ENCODE results near the gene ATOH8.

ATOH8 gene

GRCh38 chr2:85773692-85774091, 19.9 kb downstream of the ATOH8 start:
- Mint-ChIP-seq H3K4me1 (no peaks in the 10 kb centered on the region), H3K36me3 (ENCODE audit: insufficient read depth) (no peaks in the 10 kb centered on the region), H3K27ac (ENCODE audit: low read depth) (peak overlapping the region; percentile 59), H3K9me3 (no peaks in the 10 kb centered on the region), H3K27me3 (peaks cover 79% of the 10 kb centered on the region), H3K4me3 (no peak overlapping the region)
- no peak for ATAC-seq (replicated peaks; ENCODE audit: extremely low read depth, poor library complexity, severe bottlenecking)
- no peak for DNase-seq (ENCODE audit: low spot score in 2 of 2)

- ATAC-seq (replicated peaks; ENCODE audit: extremely low read depth, poor library complexity, severe bottlenecking) (no peak), DNase-seq (ENCODE audit: low spot score in 2 of 2) (no peak)
- H3K36me3 Mint-ChIP-seq (ENCODE audit: insufficient read depth), result no peaks in the 10 kb centered on the region
- H3K27ac Mint-ChIP-seq (ENCODE audit: low read depth), result no peak overlapping the region
- no peak overlapping the region for H3K4me3 Mint-ChIP-seq
- H3K4me1 Mint-ChIP-seq, result no peaks in the 10 kb centered on the region
- no peaks in the 10 kb centered on the region for H3K9me3 Mint-ChIP-seq
- peaks cover 72% of the 10 kb centered on the region for H3K27me3 Mint-ChIP-seq
Observed at GRCh38 chr2:85774126-85774978, 20.6 kb downstream of the ATOH8 start.

GRCh38 chr2:85775406-85776381, 21.9 kb downstream of the ATOH8 start:
- H3K4me1 Mint-ChIP-seq, result no peaks in the 10 kb centered on the region
- no peaks in the 10 kb centered on the region for H3K36me3 Mint-ChIP-seq (ENCODE audit: insufficient read depth)
- no peaks in the 10 kb centered on the region for H3K9me3 Mint-ChIP-seq
- ATAC-seq (replicated peaks; ENCODE audit: extremely low read depth, poor library complexity, severe bottlenecking) (no peak), DNase-seq (ENCODE audit: low spot score in 2 of 2) (no peak)
- no peak overlapping the region for H3K27ac Mint-ChIP-seq (ENCODE audit: low read depth)
- peaks cover 65% of the 10 kb centered on the region for H3K27me3 Mint-ChIP-seq
- no peak overlapping the region for H3K4me3 Mint-ChIP-seq

GRCh38 chr2:85776672-85777071, 22.9 kb downstream of the ATOH8 start:
- Mint-ChIP-seq H3K9me3 (no peaks in the 10 kb centered on the region), H3K4me1 (no peaks in the 10 kb centered on the region), H3K27me3 (peaks cover 55% of the 10 kb centered on the region), H3K36me3 (ENCODE audit: insufficient read depth) (no peaks in the 10 kb centered on the region), H3K27ac (ENCODE audit: low read depth) (no peak overlapping the region), H3K4me3 (no peak overlapping the region)
- DNase-seq (ENCODE audit: low spot score in 2 of 2) (no peak), ATAC-seq (replicated peaks; ENCODE audit: extremely low read depth, poor library complexity, severe bottlenecking) (no peak)

- no peak overlapping the region for H3K27ac Mint-ChIP-seq (ENCODE audit: low read depth)
- no peaks in the 10 kb centered on the region for H3K9me3 Mint-ChIP-seq
- peaks cover 47% of the 10 kb centered on the region for H3K27me3 Mint-ChIP-seq
- no peak overlapping the region for H3K4me3 Mint-ChIP-seq
- ATAC-seq (replicated peaks; ENCODE audit: extremely low read depth, poor library complexity, severe bottlenecking) (no peak), DNase-seq (ENCODE audit: low spot score in 2 of 2) (no peak)
- no peaks in the 10 kb centered on the region for H3K36me3 Mint-ChIP-seq (ENCODE audit: insufficient read depth)
- no peaks in the 10 kb centered on the region for H3K4me1 Mint-ChIP-seq
Observed at GRCh38 chr2:85777441-85777861, 23.7 kb downstream of the ATOH8 start.

GRCh38 chr2:85778646-85779379, 25.0 kb downstream of the ATOH8 start:
- H3K4me1 Mint-ChIP-seq, result no peaks in the 10 kb centered on the region
- H3K27ac Mint-ChIP-seq (ENCODE audit: low read depth), result no peak overlapping the region

GRCh38 chr2:85779641-85780315, 26.0 kb downstream of the ATOH8 start:
- ATAC-seq (replicated peaks; ENCODE audit: extremely low read depth, poor library complexity, severe bottlenecking), result no peak

More at GRCh38 chr2:85778646-85779379, 25.0 kb downstream of the ATOH8 start:
- DNase-seq (ENCODE audit: low spot score in 2 of 2), result no peak
- H3K27me3 Mint-ChIP-seq, result peaks cover 34% of the 10 kb centered on the region
- no peak overlapping the region for H3K4me3 Mint-ChIP-seq
- ATAC-seq (replicated peaks; ENCODE audit: extremely low read depth, poor library complexity, severe bottlenecking), result no peak
- no peaks in the 10 kb centered on the region for H3K9me3 Mint-ChIP-seq
- H3K36me3 Mint-ChIP-seq (ENCODE audit: insufficient read depth), result no peaks in the 10 kb centered on the region

GRCh38 chr2:85780316-85781012, 26.7 kb downstream of the ATOH8 start:
- H3K4me3 Mint-ChIP-seq, result no peak overlapping the region
- peaks cover 2% of the 10 kb centered on the region for H3K4me1 Mint-ChIP-seq
- H3K9me3 Mint-ChIP-seq, result no peaks in the 10 kb centered on the region
- H3K27me3 Mint-ChIP-seq, result peaks cover 20% of the 10 kb centered on the region
- H3K36me3 Mint-ChIP-seq (ENCODE audit: insufficient read depth), result no peaks in the 10 kb centered on the region
- no peak overlapping the region for H3K27ac Mint-ChIP-seq (ENCODE audit: low read depth)
- ATAC-seq (replicated peaks; ENCODE audit: extremely low read depth, poor library complexity, severe bottlenecking) (no peak), DNase-seq (ENCODE audit: low spot score in 2 of 2) (no peak)

More at GRCh38 chr2:85779641-85780315, 26.0 kb downstream of the ATOH8 start:
- Mint-ChIP-seq H3K36me3 (ENCODE audit: insufficient read depth) (no peaks in the 10 kb centered on the region), H3K27ac (ENCODE audit: low read depth) (no peak overlapping the region), H3K9me3 (no peaks in the 10 kb centered on the region), H3K4me3 (no peak overlapping the region), H3K4me1 (no peaks in the 10 kb centered on the region), H3K27me3 (peaks cover 24% of the 10 kb centered on the region)
- no peak for DNase-seq (ENCODE audit: low spot score in 2 of 2)

GRCh38 chr2:85781013-85781332, 27.2 kb downstream of the ATOH8 start:
- H3K9me3 Mint-ChIP-seq, result no peaks in the 10 kb centered on the region
- ATAC-seq (replicated peaks; ENCODE audit: extremely low read depth, poor library complexity, severe bottlenecking) (no peak), DNase-seq (ENCODE audit: low spot score in 2 of 2) (no peak)
- no peak overlapping the region for H3K4me3 Mint-ChIP-seq
- H3K4me1 Mint-ChIP-seq, result peaks cover 7% of the 10 kb centered on the region
- H3K27ac Mint-ChIP-seq (ENCODE audit: low read depth), result no peak overlapping the region
- no peaks in the 10 kb centered on the region for H3K36me3 Mint-ChIP-seq (ENCODE audit: insufficient read depth)
- H3K27me3 Mint-ChIP-seq, result peaks cover 20% of the 10 kb centered on the region

GRCh38 chr2:85783796-85784195, 30.0 kb downstream of the ATOH8 start:
- H3K4me1 Mint-ChIP-seq, result peaks cover 9% of the 10 kb centered on the region
- H3K27me3 Mint-ChIP-seq, result no peaks in the 10 kb centered on the region
- DNase-seq (ENCODE audit: low spot score in 2 of 2), result no peak
- no peak overlapping the region for H3K4me3 Mint-ChIP-seq
- no peak for ATAC-seq (replicated peaks; ENCODE audit: extremely low read depth, poor library complexity, severe bottlenecking)
- no peaks in the 10 kb centered on the region for H3K9me3 Mint-ChIP-seq
- H3K27ac Mint-ChIP-seq (ENCODE audit: low read depth), result no peak overlapping the region
- H3K36me3 Mint-ChIP-seq (ENCODE audit: insufficient read depth), result no peaks in the 10 kb centered on the region

- no peak overlapping the region for H3K4me3 Mint-ChIP-seq
- no peaks in the 10 kb centered on the region for H3K9me3 Mint-ChIP-seq
- peaks cover 9% of the 10 kb centered on the region for H3K4me1 Mint-ChIP-seq
- H3K27ac Mint-ChIP-seq (ENCODE audit: low read depth), result no peak overlapping the region
- ATAC-seq (replicated peaks; ENCODE audit: extremely low read depth, poor library complexity, severe bottlenecking) (no peak), DNase-seq (ENCODE audit: low spot score in 2 of 2) (no peak)
- no peaks in the 10 kb centered on the region for H3K36me3 Mint-ChIP-seq (ENCODE audit: insufficient read depth)
- peaks cover 5% of the 10 kb centered on the region for H3K27me3 Mint-ChIP-seq
Observed at GRCh38 chr2:85784474-85784986, 30.7 kb downstream of the ATOH8 start.
